ENCODE measurements around the gene SPTB.

DNA sequence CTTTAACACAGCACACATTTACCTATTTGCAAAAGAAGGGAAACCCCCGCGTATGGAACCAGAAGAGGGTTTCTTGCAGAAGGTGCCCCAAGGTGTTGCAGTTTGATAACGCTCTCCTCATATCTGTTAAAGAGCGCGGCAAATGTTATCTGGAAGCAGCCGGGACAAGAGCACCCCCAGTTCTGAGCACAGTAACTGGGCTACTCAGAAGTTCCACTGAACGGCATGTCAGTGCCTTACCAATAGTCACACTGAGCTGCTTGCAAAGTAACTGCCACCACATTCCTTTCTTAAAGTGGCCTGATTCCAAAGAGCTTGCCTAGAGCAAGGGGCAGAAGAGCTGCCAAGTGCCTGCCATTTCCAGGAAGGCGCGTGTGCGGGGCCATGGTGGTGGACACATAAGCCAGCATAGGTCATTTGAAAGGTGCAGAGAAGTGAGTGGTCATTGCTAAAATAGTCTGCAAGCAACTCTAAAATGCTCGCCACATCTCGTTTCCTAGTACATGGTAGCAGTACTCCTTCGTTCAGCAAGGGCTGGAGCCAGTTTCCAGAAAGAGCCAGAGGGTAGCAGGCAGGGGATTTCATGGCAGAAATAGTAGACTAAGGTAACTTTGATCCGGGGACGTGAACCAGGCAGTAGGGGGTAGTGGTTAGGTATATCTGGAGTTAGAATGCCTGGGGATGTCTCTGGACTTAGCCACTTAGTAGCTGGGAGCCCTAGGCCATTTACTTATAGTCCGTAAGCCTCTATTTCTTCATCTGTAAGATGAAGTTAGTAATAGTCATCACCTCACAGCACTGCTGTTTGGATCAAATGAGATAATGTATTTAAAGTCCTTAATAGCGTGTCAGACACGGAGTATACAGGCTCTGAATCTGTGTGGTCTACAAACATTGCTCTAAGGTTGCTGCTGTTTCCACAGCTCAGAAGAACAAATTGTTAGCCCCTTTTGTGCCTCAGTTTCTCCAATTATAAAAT lies 37.6 kb downstream of the SPTB start:
- TF ChIP-seq, protein P1, sequence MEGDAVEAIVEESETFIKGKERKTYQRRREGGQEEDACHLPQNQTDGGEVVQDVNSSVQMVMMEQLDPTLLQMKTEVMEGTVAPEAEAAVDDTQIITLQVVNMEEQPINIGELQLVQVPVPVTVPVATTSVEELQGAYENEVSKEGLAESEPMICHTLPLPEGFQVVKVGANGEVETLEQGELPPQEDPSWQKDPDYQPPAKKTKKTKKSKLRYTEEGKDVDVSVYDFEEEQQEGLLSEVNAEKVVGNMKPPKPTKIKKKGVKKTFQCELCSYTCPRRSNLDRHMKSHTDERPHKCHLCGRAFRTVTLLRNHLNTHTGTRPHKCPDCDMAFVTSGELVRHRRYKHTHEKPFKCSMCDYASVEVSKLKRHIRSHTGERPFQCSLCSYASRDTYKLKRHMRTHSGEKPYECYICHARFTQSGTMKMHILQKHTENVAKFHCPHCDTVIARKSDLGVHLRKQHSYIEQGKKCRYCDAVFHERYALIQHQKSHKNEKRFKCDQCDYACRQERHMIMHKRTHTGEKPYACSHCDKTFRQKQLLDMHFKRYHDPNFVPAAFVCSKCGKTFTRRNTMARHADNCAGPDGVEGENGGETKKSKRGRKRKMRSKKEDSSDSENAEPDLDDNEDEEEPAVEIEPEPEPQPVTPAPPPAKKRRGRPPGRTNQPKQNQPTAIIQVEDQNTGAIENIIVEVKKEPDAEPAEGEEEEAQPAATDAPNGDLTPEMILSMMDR (IDR thresholded peaks at IDR 0.05 in 8 of 11, conservative IDR thresholded peaks at IDR 0.05 in 3 of 11) = no peak
- TF ChIP-seq POLR2A (IDR thresholded peaks at IDR 0.05) = no peak
- no peak for TF ChIP-seq POLR2AphosphoS5 (IDR thresholded peaks at IDR 0.05)
